GM23338 (cell line): ENCODE data around the gene GGCX. TPM values are rescaled to one million over a fixed set of nuclear protein-coding genes. Genes with fewer than 3 reads are reported as not detected.

Experiments
- ATAC-seq: fragments of 200-7000 bp; cut with Tn5 transposase; 3 replicates; pipeline ENCODE4 v1.9.1; 2020
- DNase-seq: peaks from one replicate; pipeline ENCODE4 v3.0.0-alpha.2; 2015; ENCODE audit warnings: low spot score
- H2AFZ ChIP-seq: fragments of 200-600 bp; sonication (generic); 2 replicates; pipeline ENCODE4 v1.8.0; 2016; ENCODE audit warnings: antibody characterized with exemption, mild to moderate bottlenecking, moderate library complexity
- H3F3A ChIP-seq: fragments of 200-600 bp; sonication (generic); replicated peaks from 2 replicates; pipeline ENCODE4 v1.8.0; 2017; ENCODE audit warnings: antibody characterized with exemption, mixed run types, low read depth
- H3K27ac ChIP-seq: fragments of 200-600 bp; sonication (generic); 2 replicates; pipeline ENCODE4 v1.6.1; 2016; ENCODE audit warnings: low read depth
- H3K27me3 ChIP-seq: fragments of 200-600 bp; sonication (generic); 2 replicates; pipeline ENCODE4 v1.8.0; 2016; ENCODE audit warnings: mild to moderate bottlenecking, mixed run types, moderate library complexity; ENCODE audit not compliant: insufficient read depth
- H3K36me3 ChIP-seq: fragments of 200-600 bp; sonication (generic); 2 replicates; pipeline ENCODE4 v1.8.0; 2016; ENCODE audit warnings: mild to moderate bottlenecking; ENCODE audit not compliant: insufficient read depth
- H3K4me1 ChIP-seq: fragments of 200-600 bp; sonication (generic); 2 replicates; pipeline ENCODE4 v1.8.0; 2016; ENCODE audit warnings: mild to moderate bottlenecking, moderate library complexity; ENCODE audit not compliant: insufficient read depth
- H3K4me2 ChIP-seq: fragments of 200-600 bp; sonication (generic); 2 replicates; pipeline ENCODE4 v1.7.1; 2017; ENCODE audit warnings: mixed run types
- H3K4me3 ChIP-seq: fragments of 200-600 bp; sonication (generic); 2 replicates; pipeline ENCODE4 v1.6.1; 2016; ENCODE audit warnings: mixed run types
- H3K79me2 ChIP-seq: fragments of 200-600 bp; sonication (generic); replicated peaks from 2 replicates; pipeline ENCODE4 v1.8.0; 2017; ENCODE audit warnings: mild to moderate bottlenecking; ENCODE audit not compliant: insufficient read depth
- H3K9me2 ChIP-seq: fragments of 200-600 bp; sonication (generic); 2 replicates; pipeline ENCODE4 v1.8.0; 2017; ENCODE audit not compliant: insufficient read depth
- H4K20me1 ChIP-seq: fragments of 200-600 bp; sonication (generic); replicated peaks from 2 replicates; pipeline ENCODE4 v1.8.0; 2017; ENCODE audit warnings: mild to moderate bottlenecking; ENCODE audit not compliant: insufficient read depth
- H3K27ac Mint-ChIP-seq: 2 replicates; pipeline ENCODE4 v1.8.0; 2020; ENCODE audit warnings: inconsistent platforms, mild to moderate bottlenecking, moderate library complexity, mixed read lengths
- H3K27me3 Mint-ChIP-seq: 3 replicates; pipeline ENCODE4 v1.8.0; 2022; ENCODE audit warnings: low read depth, mild to moderate bottlenecking, moderate library complexity, mixed read lengths, inconsistent platforms; ENCODE audit not compliant: insufficient read depth, poor library complexity
- H3K36me3 Mint-ChIP-seq: 3 replicates; pipeline ENCODE4 v1.8.0; 2021; ENCODE audit warnings: low read depth, mild to moderate bottlenecking, inconsistent platforms, moderate library complexity, mixed read lengths
- H3K4me1 Mint-ChIP-seq: 3 replicates; pipeline ENCODE4 v1.8.0; 2020; ENCODE audit warnings: mild to moderate bottlenecking, inconsistent platforms, mixed read lengths
- H3K4me3 Mint-ChIP-seq: 3 replicates; pipeline ENCODE4 v1.8.0; 2021; ENCODE audit warnings: moderate library complexity, mild to moderate bottlenecking, inconsistent platforms, mixed read lengths
- H3K9me3 Mint-ChIP-seq: 3 replicates; pipeline ENCODE4 v1.8.0; 2020; ENCODE audit warnings: moderate library complexity, mild to moderate bottlenecking, inconsistent platforms, mixed read lengths
- CREB1 ChIP-seq: fragments of 250-450 bp; sonication (Bioruptor Pico); IDR thresholded peaks from 2 replicates; pipeline ENCODE4 v1.5.0; 2020; ENCODE audit warnings: low read depth, mild to moderate bottlenecking, moderate library complexity
- EZH2 ChIP-seq: fragments of 200-600 bp; sonication (generic); IDR thresholded peaks from one replicate; pipeline ENCODE4 v1.8.0; 2017; ENCODE audit warnings: antibody characterized with exemption, mild to moderate bottlenecking, low read depth; ENCODE audit not compliant: unreplicated experiment
- EZH2phosphoT487 ChIP-seq: fragments of 200-600 bp; sonication (generic); IDR thresholded peaks from one replicate; pipeline ENCODE4 v1.8.1; 2018; ENCODE audit warnings: antibody characterized with exemption; ENCODE audit not compliant: unreplicated experiment
- JUNB ChIP-seq: IDR thresholded peaks from one replicate; pipeline ENCODE4 v1.6.1; 2016; ENCODE audit warnings: antibody characterized with exemption; ENCODE audit not compliant: unreplicated experiment
- NANOG ChIP-seq: IDR thresholded peaks from 2 replicates; pipeline ENCODE4 v1.6.1; 2016; ENCODE audit warnings: antibody characterized with exemption, borderline replicate concordance
- POLR2AphosphoS5 ChIP-seq: IDR thresholded peaks from 2 replicates; pipeline ENCODE4 v1.6.1; 2016; ENCODE audit warnings: antibody characterized with exemption, low read depth
- STAT1 ChIP-seq: IDR thresholded peaks from one replicate; pipeline ENCODE4 v1.6.1; 2016; ENCODE audit warnings: antibody characterized with exemption; ENCODE audit not compliant: unreplicated experiment
- ZNF114 ChIP-seq: fragments of 250-450 bp; sonication (Bioruptor Pico); IDR thresholded peaks from 2 replicates; pipeline ENCODE4 v1.5.0; 2020; ENCODE audit warnings: mild to moderate bottlenecking, moderate library complexity
- ZNF331 ChIP-seq: fragments of 250-450 bp; sonication (Bioruptor Pico); IDR thresholded peaks from 2 replicates; pipeline ENCODE4 v1.5.0; 2020; ENCODE audit warnings: low read depth, mild to moderate bottlenecking, moderate library complexity
- polyA plus RNA-seq: library from polyadenylated mRNA; unstranded; fragments of >200 nt; fragmentation: Nextera tagmentation; extraction: Ambion mirVana; gene quantifications from 2 replicates; pipeline ENCODE4 v1.2.1, GENCODE V29; 2016
- total RNA-seq: library from RNA; depleted of rRNA; stranded (reverse); fragments of >200 nt; shearing (Covaris generic); gene quantifications from 2 replicates; pipeline ENCODE4 v1.2.3, GENCODE V29; 2014
- TF ChIP-seq, protein P1 (sequence below): fragments of 250-450 bp; sonication (Bioruptor Pico); IDR thresholded peaks from 2 replicates; pipeline ENCODE4 v1.5.0; 2020; ENCODE audit warnings: mild to moderate bottlenecking, moderate library complexity
- TF ChIP-seq, protein P2 (sequence below): IDR thresholded peaks from one replicate; pipeline ENCODE4 v1.6.1; 2018; ENCODE audit warnings: antibody characterized with exemption; ENCODE audit not compliant: unreplicated experiment
- TF ChIP-seq, protein P3 (sequence below), 2 experiments: fragments of 200-600 bp in 1 of 2; sonication (generic) in 1 of 2; conservative IDR thresholded peaks; 2 replicates each; pipeline versions ENCODE4 v1.5.1 to v1.6.1; 2016 to 2017; ENCODE audit warnings: antibody characterized with exemption in 2 of 2, low read depth in 2 of 2, mild to moderate bottlenecking in 2 of 2, moderate library complexity in 1 of 2
- TF ChIP-seq, protein P4 (sequence below): IDR thresholded peaks from 2 replicates; pipeline ENCODE4 v1.6.1; 2016; ENCODE audit warnings: antibody characterized with exemption

GGCX gene
- total and polyA plus RNA-seq, 2 experiments from 2014 or later = 14.4 to 36.2 TPM

DNA sequence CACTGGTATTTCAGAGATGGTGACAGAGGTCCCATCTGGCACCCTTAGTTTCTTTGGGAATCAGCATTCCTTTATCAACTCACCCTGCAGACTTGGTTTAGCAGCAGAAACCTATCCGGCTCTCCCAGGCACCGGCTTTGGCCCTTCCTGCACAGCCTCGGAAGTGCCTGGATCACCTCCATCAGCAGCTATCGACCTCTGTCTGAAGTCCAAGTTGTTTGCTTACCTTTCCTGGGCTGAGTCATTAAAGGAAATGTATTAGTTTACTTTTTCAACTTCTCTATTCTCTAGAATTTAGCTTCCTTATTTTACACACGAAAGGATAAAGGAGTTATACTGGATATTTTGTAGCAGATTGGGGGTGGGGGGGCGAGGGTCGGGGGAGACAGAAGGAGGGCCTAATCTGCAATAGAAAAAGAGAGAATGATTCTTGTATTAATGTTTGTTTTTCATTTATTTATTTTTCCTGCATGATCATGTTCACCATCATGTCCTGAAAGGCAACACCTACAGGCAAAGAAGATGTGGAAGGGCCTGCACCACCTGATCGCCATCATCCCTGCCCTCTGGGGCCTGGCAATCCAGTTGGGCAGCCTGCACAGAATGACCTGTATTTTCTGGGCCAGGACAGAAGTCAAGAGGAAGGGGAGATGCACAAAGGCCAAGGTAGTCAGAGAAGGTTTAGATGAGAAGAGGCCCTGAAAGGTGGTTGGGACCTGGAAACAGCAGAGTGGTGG, 44.5 kb downstream of the GGCX start:
- Histone ChIP-seq H3K9me2 (no peaks in the 10 kb centered on the region), H3K27ac (no peak overlapping the region), H4K20me1 (no peaks in the 10 kb centered on the region), H3K4me2 (no peak overlapping the region), H3F3A (no peaks in the 10 kb centered on the region), H3K36me3 (no peaks in the 10 kb centered on the region), H2AFZ (no peak overlapping the region), H3K4me3 (no peak overlapping the region), H3K27me3 (no peaks in the 10 kb centered on the region), H3K79me2 (no peaks in the 10 kb centered on the region), H3K4me1 (no peaks in the 10 kb centered on the region)
- H3K9me3 Mint-ChIP-seq = no peaks in the 10 kb centered on the region
- ATAC-seq = no peak
- no peaks in the 10 kb centered on the region for H3K36me3 Mint-ChIP-seq
- no peak overlapping the region for H3K27ac Mint-ChIP-seq
- DNase-seq = no peak
- no peak for TF ChIP-seq EZH2
- TF ChIP-seq, protein P1, sequence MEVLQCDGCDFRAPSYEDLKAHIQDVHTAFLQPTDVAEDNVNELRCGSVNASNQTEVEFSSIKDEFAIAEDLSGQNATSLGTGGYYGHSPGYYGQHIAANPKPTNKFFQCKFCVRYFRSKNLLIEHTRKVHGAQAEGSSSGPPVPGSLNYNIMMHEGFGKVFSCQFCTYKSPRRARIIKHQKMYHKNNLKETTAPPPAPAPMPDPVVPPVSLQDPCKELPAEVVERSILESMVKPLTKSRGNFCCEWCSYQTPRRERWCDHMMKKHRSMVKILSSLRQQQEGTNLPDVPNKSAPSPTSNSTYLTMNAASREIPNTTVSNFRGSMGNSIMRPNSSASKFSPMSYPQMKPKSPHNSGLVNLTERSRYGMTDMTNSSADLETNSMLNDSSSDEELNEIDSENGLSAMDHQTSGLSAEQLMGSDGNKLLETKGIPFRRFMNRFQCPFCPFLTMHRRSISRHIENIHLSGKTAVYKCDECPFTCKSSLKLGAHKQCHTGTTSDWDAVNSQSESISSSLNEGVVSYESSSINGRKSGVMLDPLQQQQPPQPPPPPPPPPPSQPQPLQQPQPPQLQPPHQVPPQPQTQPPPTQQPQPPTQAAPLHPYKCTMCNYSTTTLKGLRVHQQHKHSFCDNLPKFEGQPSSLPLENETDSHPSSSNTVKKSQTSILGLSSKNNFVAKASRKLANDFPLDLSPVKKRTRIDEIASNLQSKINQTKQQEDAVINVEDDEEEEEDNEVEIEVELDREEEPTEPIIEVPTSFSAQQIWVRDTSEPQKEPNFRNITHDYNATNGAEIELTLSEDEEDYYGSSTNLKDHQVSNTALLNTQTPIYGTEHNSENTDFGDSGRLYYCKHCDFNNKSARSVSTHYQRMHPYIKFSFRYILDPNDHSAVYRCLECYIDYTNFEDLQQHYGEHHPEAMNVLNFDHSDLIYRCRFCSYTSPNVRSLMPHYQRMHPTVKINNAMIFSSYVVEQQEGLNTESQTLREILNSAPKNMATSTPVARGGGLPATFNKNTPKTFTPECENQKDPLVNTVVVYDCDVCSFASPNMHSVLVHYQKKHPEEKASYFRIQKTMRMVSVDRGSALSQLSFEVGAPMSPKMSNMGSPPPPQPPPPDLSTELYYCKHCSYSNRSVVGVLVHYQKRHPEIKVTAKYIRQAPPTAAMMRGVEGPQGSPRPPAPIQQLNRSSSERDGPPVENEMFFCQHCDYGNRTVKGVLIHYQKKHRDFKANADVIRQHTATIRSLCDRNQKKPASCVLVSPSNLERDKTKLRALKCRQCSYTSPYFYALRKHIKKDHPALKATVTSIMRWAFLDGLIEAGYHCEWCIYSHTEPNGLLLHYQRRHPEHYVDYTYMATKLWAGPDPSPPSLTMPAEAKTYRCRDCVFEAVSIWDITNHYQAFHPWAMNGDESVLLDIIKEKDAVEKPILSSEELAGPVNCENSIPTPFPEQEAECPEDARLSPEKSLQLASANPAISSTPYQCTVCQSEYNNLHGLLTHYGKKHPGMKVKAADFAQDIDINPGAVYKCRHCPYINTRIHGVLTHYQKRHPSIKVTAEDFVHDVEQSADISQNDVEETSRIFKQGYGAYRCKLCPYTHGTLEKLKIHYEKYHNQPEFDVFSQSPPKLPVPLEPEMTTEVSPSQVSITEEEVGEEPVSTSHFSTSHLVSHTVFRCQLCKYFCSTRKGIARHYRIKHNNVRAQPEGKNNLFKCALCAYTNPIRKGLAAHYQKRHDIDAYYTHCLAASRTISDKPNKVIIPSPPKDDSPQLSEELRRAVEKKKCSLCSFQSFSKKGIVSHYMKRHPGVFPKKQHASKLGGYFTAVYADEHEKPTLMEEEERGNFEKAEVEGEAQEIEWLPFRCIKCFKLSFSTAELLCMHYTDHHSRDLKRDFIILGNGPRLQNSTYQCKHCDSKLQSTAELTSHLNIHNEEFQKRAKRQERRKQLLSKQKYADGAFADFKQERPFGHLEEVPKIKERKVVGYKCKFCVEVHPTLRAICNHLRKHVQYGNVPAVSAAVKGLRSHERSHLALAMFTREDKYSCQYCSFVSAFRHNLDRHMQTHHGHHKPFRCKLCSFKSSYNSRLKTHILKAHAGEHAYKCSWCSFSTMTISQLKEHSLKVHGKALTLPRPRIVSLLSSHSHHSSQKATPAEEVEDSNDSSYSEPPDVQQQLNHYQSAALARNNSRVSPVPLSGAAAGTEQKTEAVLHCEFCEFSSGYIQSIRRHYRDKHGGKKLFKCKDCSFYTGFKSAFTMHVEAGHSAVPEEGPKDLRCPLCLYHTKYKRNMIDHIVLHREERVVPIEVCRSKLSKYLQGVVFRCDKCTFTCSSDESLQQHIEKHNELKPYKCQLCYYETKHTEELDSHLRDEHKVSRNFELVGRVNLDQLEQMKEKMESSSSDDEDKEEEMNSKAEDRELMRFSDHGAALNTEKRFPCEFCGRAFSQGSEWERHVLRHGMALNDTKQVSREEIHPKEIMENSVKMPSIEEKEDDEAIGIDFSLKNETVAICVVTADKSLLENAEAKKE = no peak
- TF ChIP-seq, protein P2, sequence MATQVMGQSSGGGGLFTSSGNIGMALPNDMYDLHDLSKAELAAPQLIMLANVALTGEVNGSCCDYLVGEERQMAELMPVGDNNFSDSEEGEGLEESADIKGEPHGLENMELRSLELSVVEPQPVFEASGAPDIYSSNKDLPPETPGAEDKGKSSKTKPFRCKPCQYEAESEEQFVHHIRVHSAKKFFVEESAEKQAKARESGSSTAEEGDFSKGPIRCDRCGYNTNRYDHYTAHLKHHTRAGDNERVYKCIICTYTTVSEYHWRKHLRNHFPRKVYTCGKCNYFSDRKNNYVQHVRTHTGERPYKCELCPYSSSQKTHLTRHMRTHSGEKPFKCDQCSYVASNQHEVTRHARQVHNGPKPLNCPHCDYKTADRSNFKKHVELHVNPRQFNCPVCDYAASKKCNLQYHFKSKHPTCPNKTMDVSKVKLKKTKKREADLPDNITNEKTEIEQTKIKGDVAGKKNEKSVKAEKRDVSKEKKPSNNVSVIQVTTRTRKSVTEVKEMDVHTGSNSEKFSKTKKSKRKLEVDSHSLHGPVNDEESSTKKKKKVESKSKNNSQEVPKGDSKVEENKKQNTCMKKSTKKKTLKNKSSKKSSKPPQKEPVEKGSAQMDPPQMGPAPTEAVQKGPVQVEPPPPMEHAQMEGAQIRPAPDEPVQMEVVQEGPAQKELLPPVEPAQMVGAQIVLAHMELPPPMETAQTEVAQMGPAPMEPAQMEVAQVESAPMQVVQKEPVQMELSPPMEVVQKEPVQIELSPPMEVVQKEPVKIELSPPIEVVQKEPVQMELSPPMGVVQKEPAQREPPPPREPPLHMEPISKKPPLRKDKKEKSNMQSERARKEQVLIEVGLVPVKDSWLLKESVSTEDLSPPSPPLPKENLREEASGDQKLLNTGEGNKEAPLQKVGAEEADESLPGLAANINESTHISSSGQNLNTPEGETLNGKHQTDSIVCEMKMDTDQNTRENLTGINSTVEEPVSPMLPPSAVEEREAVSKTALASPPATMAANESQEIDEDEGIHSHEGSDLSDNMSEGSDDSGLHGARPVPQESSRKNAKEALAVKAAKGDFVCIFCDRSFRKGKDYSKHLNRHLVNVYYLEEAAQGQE = no peak
- no peak for TF ChIP-seq POLR2AphosphoS5
- no peak for TF ChIP-seq STAT1
- TF ChIP-seq EZH2phosphoT487 = no peak
- no peak for TF ChIP-seq ZNF114
- TF ChIP-seq, protein P3, sequence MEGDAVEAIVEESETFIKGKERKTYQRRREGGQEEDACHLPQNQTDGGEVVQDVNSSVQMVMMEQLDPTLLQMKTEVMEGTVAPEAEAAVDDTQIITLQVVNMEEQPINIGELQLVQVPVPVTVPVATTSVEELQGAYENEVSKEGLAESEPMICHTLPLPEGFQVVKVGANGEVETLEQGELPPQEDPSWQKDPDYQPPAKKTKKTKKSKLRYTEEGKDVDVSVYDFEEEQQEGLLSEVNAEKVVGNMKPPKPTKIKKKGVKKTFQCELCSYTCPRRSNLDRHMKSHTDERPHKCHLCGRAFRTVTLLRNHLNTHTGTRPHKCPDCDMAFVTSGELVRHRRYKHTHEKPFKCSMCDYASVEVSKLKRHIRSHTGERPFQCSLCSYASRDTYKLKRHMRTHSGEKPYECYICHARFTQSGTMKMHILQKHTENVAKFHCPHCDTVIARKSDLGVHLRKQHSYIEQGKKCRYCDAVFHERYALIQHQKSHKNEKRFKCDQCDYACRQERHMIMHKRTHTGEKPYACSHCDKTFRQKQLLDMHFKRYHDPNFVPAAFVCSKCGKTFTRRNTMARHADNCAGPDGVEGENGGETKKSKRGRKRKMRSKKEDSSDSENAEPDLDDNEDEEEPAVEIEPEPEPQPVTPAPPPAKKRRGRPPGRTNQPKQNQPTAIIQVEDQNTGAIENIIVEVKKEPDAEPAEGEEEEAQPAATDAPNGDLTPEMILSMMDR (conservative IDR thresholded peaks at IDR 0.05; ENCODE audit: low read depth in 2 of 2) = no peak
- TF ChIP-seq, protein P4, sequence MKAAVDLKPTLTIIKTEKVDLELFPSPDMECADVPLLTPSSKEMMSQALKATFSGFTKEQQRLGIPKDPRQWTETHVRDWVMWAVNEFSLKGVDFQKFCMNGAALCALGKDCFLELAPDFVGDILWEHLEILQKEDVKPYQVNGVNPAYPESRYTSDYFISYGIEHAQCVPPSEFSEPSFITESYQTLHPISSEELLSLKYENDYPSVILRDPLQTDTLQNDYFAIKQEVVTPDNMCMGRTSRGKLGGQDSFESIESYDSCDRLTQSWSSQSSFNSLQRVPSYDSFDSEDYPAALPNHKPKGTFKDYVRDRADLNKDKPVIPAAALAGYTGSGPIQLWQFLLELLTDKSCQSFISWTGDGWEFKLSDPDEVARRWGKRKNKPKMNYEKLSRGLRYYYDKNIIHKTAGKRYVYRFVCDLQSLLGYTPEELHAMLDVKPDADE = no peak
- TF ChIP-seq NANOG = no peak
- no peak for TF ChIP-seq JUNB
- TF ChIP-seq CREB1 (CRISPR knock-in tag) = no peak
- no peak for TF ChIP-seq ZNF331
- H3K4me3 Mint-ChIP-seq = no peak overlapping the region
- no peaks in the 10 kb centered on the region for H3K4me1 Mint-ChIP-seq
- peaks cover 2% of the 10 kb centered on the region for H3K27me3 Mint-ChIP-seq
